Measurements from ENCODE around the gene PROCR.
A peak's percentile ranks its signal among the peaks of the same experiment; 100 is the strongest.

Gene PROCR

GRCh38 chr20:35206802-35207201 lies 34.9 kb downstream of the PROCR start:
- H3K36me3 ChIP-seq, result no peaks in the 10 kb centered on the region
- TF ChIP-seq CTCF (IDR thresholded peaks at IDR 0.05; ENCODE audit: low read depth, low read length), result no peak
- H3K9me3 ChIP-seq, result no peaks in the 10 kb centered on the region
- no peaks in the 10 kb centered on the region for H3K27me3 ChIP-seq
- no peak overlapping the region for H3K4me3 ChIP-seq (ENCODE audit: low read depth, low read length)
- H3K4me1 ChIP-seq, result no peaks in the 10 kb centered on the region
- DNase-seq, result no peak

GRCh38 chr20:35207950-35208611 lies 36.2 kb downstream of the PROCR start:
- Histone ChIP-seq H3K4me1 (no peaks in the 10 kb centered on the region), H3K9me3 (no peaks in the 10 kb centered on the region), H3K4me3 (ENCODE audit: low read depth, low read length) (no peak overlapping the region)

GRCh38 chr20:35215066-35215956 lies 43.4 kb downstream of the PROCR start:
- H3K36me3 ChIP-seq, result no peaks in the 10 kb centered on the region
- H3K27me3 ChIP-seq, result no peaks in the 10 kb centered on the region
- no peak for DNase-seq
- no peak overlapping the region for H3K4me3 ChIP-seq (ENCODE audit: low read depth, low read length)
- no peak for TF ChIP-seq CTCF (IDR thresholded peaks at IDR 0.05; ENCODE audit: low read depth, low read length)
- no peaks in the 10 kb centered on the region for H3K9me3 ChIP-seq
- no peaks in the 10 kb centered on the region for H3K4me1 ChIP-seq

More at GRCh38 chr20:35207950-35208611, 36.2 kb downstream of the PROCR start:
- Histone ChIP-seq H3K27me3 (no peaks in the 10 kb centered on the region), H3K36me3 (no peaks in the 10 kb centered on the region)
- peak; percentile 89 for TF ChIP-seq CTCF (IDR thresholded peaks at IDR 0.05; ENCODE audit: low read depth, low read length)
- peak; percentile 87 for DNase-seq

GRCh38 chr20:35216541-35216940 lies 44.7 kb downstream of the PROCR start:
- no peaks in the 10 kb centered on the region for H3K9me3 ChIP-seq
- H3K4me3 ChIP-seq (ENCODE audit: low read depth, low read length), result no peak overlapping the region
- H3K36me3 ChIP-seq, result no peaks in the 10 kb centered on the region
- no peak for TF ChIP-seq CTCF (IDR thresholded peaks at IDR 0.05; ENCODE audit: low read depth, low read length)
- peaks cover 4% of the 10 kb centered on the region; the same call in 1 of the 2 replicates for H3K4me1 ChIP-seq
- no peak for DNase-seq
- no peaks in the 10 kb centered on the region for H3K27me3 ChIP-seq

GRCh38 chr20:35223941-35224340 lies 52.1 kb downstream of the PROCR start:
- Histone ChIP-seq H3K27me3 (no peaks in the 10 kb centered on the region), H3K36me3 (no peaks in the 10 kb centered on the region), H3K9me3 (no peaks in the 10 kb centered on the region; the same call in 1 of the 2 replicates), H3K4me1 (peaks cover 7% of the 10 kb centered on the region), H3K4me3 (ENCODE audit: low read depth, low read length) (no peak overlapping the region)
- TF ChIP-seq CTCF (IDR thresholded peaks at IDR 0.05; ENCODE audit: low read depth, low read length), result no peak
- no peak for DNase-seq

- no peak for TF ChIP-seq CTCF (IDR thresholded peaks at IDR 0.05; ENCODE audit: low read depth, low read length)
- Histone ChIP-seq H3K36me3 (no peaks in the 10 kb centered on the region), H3K27me3 (no peaks in the 10 kb centered on the region), H3K9me3 (no peaks in the 10 kb centered on the region; the same call in 1 of the 2 replicates), H3K4me3 (ENCODE audit: low read depth, low read length) (no peak overlapping the region), H3K4me1 (peaks cover 7% of the 10 kb centered on the region)
- no peak for DNase-seq
Observed at GRCh38 chr20:35224536-35224935, 52.7 kb downstream of the PROCR start.

Data from BE2C (cell line).